Measurements from ENCODE around the gene PRKN.
A peak's percentile ranks its signal among the peaks of the same experiment; 100 is the strongest.

PRKN gene

DNA sequence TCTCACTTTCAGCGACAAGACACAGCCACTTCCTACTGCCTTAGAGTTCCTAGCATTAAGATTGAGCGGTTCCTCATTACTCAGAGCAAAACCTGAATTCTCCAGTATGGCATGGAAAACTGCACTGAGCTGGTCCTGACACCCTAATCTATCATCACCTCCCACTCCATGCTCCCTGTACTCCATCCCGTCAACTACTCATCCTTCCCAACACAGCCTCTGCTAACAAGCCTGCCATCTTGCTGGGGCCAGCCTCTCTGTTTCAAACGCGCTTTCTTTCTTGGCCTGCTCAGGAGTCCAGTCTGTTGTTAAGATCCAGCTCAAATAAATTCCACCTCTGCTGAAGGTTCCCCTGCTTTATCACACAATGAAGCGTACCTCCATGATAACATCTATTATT, 12.0 kb downstream of the PRKN start:
- H3K36me3 ChIP-seq = no peaks in the 10 kb centered on the region

DNA sequence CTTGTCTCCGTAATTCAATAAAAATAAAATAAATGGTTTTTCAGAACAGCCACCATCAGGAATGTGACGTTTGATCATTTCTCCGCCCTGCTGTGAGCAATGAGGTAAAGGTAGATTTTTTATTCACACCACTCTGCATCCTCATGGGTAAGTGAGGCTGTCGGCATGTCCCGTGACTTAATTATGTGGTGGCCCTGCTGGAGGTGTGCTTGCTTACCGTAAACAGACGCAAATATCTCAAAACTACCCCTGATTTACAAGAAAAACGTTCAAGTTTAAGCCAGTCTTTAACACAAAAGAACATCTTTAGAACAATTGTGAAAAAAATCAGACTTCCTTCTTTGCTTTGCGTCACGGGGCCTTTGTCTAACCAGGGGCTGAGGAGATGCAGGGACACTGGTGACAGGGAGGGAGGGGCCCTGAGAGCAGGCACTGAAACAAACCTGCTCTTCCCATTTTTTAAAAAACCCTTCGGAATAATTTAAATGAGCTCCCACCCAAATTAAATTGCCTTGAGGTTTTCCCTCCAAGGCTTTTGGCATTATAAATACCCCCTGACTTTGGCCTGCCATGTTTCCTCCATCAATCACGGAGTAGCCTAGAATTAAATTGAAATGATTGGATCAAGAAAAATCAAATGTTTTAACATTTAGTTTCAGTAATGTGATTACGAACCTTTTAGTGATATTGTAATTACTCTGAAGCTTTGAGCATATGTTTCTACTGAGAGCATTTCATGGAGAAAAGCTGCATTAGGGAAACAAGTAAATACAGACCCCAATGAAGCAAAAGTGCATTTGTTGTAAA, 13.4 kb downstream of the PRKN start:
- TF ChIP-seq Cebpa-rat (IDR thresholded peaks at IDR 0.05) = no peak
- H3K4me3 ChIP-seq = no peak overlapping the region

More for the DNA sequence above, 12.0 kb downstream of the PRKN start:
- no peaks in the 10 kb centered on the region for H4K20me1 ChIP-seq
- H3K4me3 ChIP-seq = no peak overlapping the region
- H3K4me1 ChIP-seq = peaks cover 0 to 7% (median 0%) of the 10 kb centered on the region in 10 experiments; a peak in 2 of 20 replicates
- no peak overlapping the region for H3K9ac ChIP-seq
- TF ChIP-seq Cebpa-rat (IDR thresholded peaks at IDR 0.05) = no peak
- H3K4me2 ChIP-seq = no peak overlapping the region
- H3K27ac ChIP-seq = no peak overlapping the region
- H3K27me3 ChIP-seq = no peaks in the 10 kb centered on the region
- H3K9me3 ChIP-seq (replicated peaks in 1 of 11) = peaks cover 0 to 8% (median 0%) of the 10 kb centered on the region in 11 experiments; a peak in 3 of 22 replicates

DNA sequence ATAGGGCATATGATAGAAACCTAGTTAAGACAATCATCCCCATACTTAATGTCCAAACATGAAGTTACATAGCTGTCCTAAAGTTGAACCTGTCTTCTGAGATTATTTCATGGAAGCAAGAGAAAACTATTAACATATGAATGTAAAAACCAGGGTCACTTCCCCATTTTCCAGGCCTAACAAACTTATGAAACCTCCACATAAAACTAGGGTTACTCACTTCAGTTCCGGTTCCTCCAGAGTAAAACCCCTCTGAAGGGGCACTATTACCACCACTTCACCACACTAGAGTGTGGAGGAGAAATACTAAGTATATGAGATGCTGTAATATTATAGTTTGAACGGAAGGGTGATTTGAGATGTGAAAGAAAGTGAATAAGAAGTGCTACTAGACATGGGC, 14.9 kb downstream of the PRKN start:
- Histone ChIP-seq H4K20me1 (no peaks in the 10 kb centered on the region), H3K36me3 (no peaks in the 10 kb centered on the region), H3K4me3 (no peak overlapping the region), H3K27me3 (no peaks in the 10 kb centered on the region), H3K4me2 (peak overlapping the region in 1 of 11 experiments; percentile 6; a peak in 1 of 22 replicates), H3K9me3 (replicated peaks in 1 of 11) (peaks cover 0 to 8% (median 0%) of the 10 kb centered on the region in 11 experiments; a peak in 3 of 22 replicates), H3K4me1 (peaks cover 0 to 7% (median 0%) of the 10 kb centered on the region in 10 experiments; a peak in 2 of 20 replicates), H3K9ac (no peak overlapping the region), H3K27ac (no peak overlapping the region)
- TF ChIP-seq Cebpa-rat (IDR thresholded peaks at IDR 0.05) = no peak

More for the DNA sequence above, 13.4 kb downstream of the PRKN start:
- Histone ChIP-seq H3K9ac (no peak overlapping the region), H4K20me1 (no peaks in the 10 kb centered on the region), H3K27me3 (no peaks in the 10 kb centered on the region), H3K9me3 (replicated peaks in 1 of 11) (peaks cover 0 to 8% (median 0%) of the 10 kb centered on the region in 11 experiments; a peak in 3 of 22 replicates), H3K4me2 (no peak overlapping the region), H3K36me3 (no peaks in the 10 kb centered on the region), H3K27ac (no peak overlapping the region), H3K4me1 (peaks cover 0 to 7% (median 0%) of the 10 kb centered on the region in 10 experiments; a peak in 2 of 20 replicates)

DNA sequence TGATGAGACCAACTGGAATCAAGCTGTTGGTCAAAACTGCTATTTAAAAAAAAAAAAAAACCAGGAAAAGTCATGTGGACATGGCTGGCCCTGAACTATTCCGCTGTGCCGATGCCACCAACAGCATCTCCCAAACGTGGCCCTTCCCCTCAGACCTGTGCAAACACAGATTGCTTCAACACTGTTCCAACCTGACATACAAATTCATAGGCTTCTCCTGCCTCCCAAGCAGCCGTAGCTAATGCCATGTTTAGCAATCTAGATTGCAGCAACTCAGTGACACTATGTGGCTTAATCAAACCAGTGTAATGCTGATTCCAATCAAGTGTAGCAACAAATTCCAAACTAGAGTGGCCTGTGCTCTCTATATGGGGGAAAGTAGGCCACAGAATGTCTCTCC, 16.2 kb downstream of the PRKN start:
- no peak for TF ChIP-seq Cebpa-rat (IDR thresholded peaks at IDR 0.05)
- H3K4me2 ChIP-seq = no peak overlapping the region
- H3K4me3 ChIP-seq = no peak overlapping the region
- no peaks in the 10 kb centered on the region for H3K27me3 ChIP-seq
- no peaks in the 10 kb centered on the region for H3K9me3 ChIP-seq (replicated peaks in 1 of 11)
- H3K36me3 ChIP-seq = no peaks in the 10 kb centered on the region
- H3K9ac ChIP-seq = no peak overlapping the region
- peaks cover 2 to 12% (median 3%) of the 10 kb centered on the region in 10 experiments; a peak in 14 of 20 replicates for H3K4me1 ChIP-seq
- H3K27ac ChIP-seq = no peak overlapping the region
- no peaks in the 10 kb centered on the region for H4K20me1 ChIP-seq

DNA sequence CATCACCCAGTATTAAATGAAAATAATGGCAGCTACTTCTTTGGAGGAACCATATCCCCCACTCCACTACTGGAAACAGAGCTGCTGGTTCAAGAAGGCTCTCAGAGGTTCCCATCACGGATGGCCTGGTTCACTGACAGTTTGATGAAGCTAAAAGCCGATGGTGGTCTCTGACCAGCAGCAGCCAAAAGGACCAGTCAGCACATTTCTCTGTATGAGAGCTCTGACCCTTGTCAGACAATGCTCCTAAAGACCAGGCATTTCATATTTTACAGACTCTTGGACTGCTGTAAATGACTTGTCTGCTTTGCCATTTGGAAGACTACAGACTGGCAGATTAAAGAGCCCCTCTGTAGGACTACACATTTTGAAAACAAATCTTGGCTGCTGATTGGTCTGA, 16.6 kb downstream of the PRKN start:
- H3K4me2 ChIP-seq = no peak overlapping the region
- peaks cover 6 to 16% (median 7%) of the 10 kb centered on the region in 10 experiments; a peak in 16 of 20 replicates for H3K4me1 ChIP-seq
- no peaks in the 10 kb centered on the region for H3K36me3 ChIP-seq
- H3K27me3 ChIP-seq = no peaks in the 10 kb centered on the region
- no peaks in the 10 kb centered on the region for H4K20me1 ChIP-seq
- no peak overlapping the region for H3K9ac ChIP-seq
- H3K27ac ChIP-seq = no peak overlapping the region
- no peaks in the 10 kb centered on the region for H3K9me3 ChIP-seq (replicated peaks in 1 of 11)
- TF ChIP-seq Cebpa-rat (IDR thresholded peaks at IDR 0.05) = no peak
- no peak overlapping the region for H3K4me3 ChIP-seq

DNA sequence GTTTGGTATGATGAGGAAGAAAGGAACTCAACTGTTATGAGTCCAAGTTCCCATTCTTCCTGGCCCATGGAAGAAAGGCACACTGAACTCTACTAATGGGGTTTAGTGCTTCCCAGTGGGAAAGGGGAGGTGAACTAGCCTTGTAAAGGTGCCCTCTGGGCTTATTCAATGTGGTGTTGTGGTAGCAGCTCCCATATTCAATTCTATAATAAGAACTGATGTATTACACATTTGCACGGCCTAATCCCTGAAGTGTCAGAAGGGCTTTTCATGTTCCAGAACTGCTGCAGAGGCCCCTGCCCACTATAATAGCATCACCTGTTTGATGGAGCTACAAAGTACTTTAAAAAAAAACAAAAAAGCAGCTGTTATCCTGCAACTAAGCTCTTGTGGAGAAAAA, 17.1 kb downstream of the PRKN start:
- Histone ChIP-seq H4K20me1 (no peaks in the 10 kb centered on the region), H3K9me3 (replicated peaks in 1 of 11) (no peaks in the 10 kb centered on the region), H3K4me2 (no peak overlapping the region), H3K27ac (no peak overlapping the region), H3K4me1 (peaks cover 9 to 21% (median 12%) of the 10 kb centered on the region in 10 experiments; a peak in 16 of 20 replicates), H3K27me3 (no peaks in the 10 kb centered on the region), H3K36me3 (no peaks in the 10 kb centered on the region), H3K4me3 (no peak overlapping the region), H3K9ac (no peak overlapping the region)
- no peak for TF ChIP-seq Cebpa-rat (IDR thresholded peaks at IDR 0.05)

DNA sequence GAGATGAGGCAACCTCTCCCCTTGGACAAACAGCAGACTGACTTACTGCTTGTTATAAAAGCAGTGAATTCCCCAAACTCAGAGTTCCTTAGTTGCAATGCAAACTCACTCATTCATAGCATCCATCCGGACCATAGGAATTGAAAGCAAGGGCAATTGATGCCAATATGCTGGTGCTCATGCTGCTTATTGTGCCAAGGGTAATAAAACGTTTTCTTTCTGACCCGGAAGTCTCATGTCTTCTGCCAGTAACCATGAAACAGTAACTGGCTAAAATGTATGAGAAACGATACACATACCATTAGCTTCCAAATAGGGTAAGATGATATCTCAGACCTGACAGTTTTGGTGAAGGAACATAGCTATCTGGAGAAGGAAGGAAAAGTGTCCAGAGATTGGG, 18.1 kb downstream of the PRKN start:
- Histone ChIP-seq H3K9me3 (replicated peaks in 1 of 11) (no peaks in the 10 kb centered on the region), H3K4me3 (no peak overlapping the region), H3K27me3 (no peaks in the 10 kb centered on the region), H3K36me3 (no peaks in the 10 kb centered on the region), H3K9ac (no peak overlapping the region), H4K20me1 (no peaks in the 10 kb centered on the region), H3K4me2 (no peak overlapping the region), H3K27ac (no peak overlapping the region), H3K4me1 (peaks cover 9 to 21% (median 14%) of the 10 kb centered on the region in 10 experiments; a peak in 16 of 20 replicates)
- TF ChIP-seq Cebpa-rat (IDR thresholded peaks at IDR 0.05) = no peak

DNA sequence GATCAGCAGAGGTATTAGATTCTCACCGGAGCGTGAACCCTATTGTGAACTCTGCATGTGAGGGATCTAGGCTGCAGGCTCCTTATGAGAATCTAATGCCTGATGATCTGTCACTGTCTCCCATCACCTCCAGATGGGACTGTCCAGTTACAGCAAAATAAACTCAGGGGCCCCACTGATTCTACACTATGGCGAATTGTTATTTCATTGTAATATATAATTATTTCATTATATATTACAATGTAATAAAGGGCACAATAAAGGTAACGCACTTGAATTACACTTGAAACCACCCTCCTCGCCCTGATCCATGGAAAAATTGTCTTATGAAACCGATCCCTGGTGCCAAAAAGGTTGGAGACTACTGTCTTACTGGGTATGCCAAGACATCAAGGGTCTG, 18.6 kb downstream of the PRKN start:
- H3K4me3 ChIP-seq = no peak overlapping the region
- no peak overlapping the region for H3K9ac ChIP-seq
- no peaks in the 10 kb centered on the region for H3K27me3 ChIP-seq
- H4K20me1 ChIP-seq = no peaks in the 10 kb centered on the region
- no peak overlapping the region for H3K27ac ChIP-seq
- no peaks in the 10 kb centered on the region for H3K9me3 ChIP-seq (replicated peaks in 1 of 11)
- no peaks in the 10 kb centered on the region for H3K36me3 ChIP-seq
- no peak for TF ChIP-seq Cebpa-rat (IDR thresholded peaks at IDR 0.05)
- peaks cover 9 to 21% (median 14%) of the 10 kb centered on the region in 10 experiments; a peak in 16 of 20 replicates for H3K4me1 ChIP-seq
- H3K4me2 ChIP-seq = no peak overlapping the region

DNA sequence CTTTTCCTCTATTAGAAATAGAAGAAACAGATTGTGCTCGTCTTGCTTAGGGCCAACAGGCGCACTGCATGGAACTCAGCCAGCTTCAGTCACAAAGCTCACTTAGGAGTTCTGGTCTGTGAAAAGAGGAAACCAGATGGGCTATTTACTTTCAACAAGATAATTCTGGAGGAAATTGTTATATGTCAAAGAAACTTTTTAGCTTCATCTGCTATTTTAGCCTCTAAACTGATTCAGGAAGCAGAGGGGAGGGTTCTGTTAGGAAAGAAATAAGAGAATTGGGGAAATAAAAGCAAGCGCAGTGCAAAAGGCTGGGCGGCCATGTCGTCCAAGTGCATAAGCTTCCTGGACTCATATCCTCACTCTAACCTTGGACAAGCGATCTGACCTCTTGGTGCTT, 21.3 kb downstream of the PRKN start:
- peak overlapping the region in 1 of 11 experiments; percentile 30; a peak in 1 of 22 replicates for H3K27ac ChIP-seq
- no peak for TF ChIP-seq Cebpa-rat (IDR thresholded peaks at IDR 0.05)

More for the DNA sequence above, 21.3 kb downstream of the PRKN start:
- H3K9me3 ChIP-seq (replicated peaks in 1 of 11) = no peaks in the 10 kb centered on the region
- no peaks in the 10 kb centered on the region for H3K36me3 ChIP-seq
- no peak overlapping the region for H3K4me3 ChIP-seq
- H3K4me2 ChIP-seq = peak overlapping the region; percentile 25 to 62 (median 47); a peak in 18 of 22 replicates
- H3K27me3 ChIP-seq = no peaks in the 10 kb centered on the region
- H4K20me1 ChIP-seq = no peaks in the 10 kb centered on the region
- H3K4me1 ChIP-seq = peaks cover 9 to 17% (median 14%) of the 10 kb centered on the region in 10 experiments; a peak in 16 of 20 replicates
- H3K9ac ChIP-seq = no peak overlapping the region
